HEK293 (cell line): Measurements from ENCODE around the gene ARHGEF40.

Experiments
- CTCF ChIA-PET: fragments of 350-600 bp; formaldehyde crosslinking; extraction: SDS; loops from one replicate; lab custom pipeline; 2021; ENCODE audit warnings: antibody characterized with exemption; lab: Yijun Ruan, JAX
- POLR2A ChIA-PET: fragments of 300-600 bp; formaldehyde crosslinking; extraction: SDS; loops from one replicate; lab custom pipeline; 2020; ENCODE audit warnings: antibody characterized with exemption, inconsistent platforms; lab: Yijun Ruan, JAX
- H3K27ac ChIP-seq: fragments of 200-500 bp; sonication (Bioruptor generic); 2 replicates; pipeline ENCODE4 v1.5.1; 2014; ENCODE audit warnings: low read depth, low read length, control low read depth, inconsistent platforms; ENCODE audit errors: extremely low read depth
- H3K36me3 ChIP-seq, 2 experiments: fragments of 200-500 bp in 1 of 2; sonication (Bioruptor generic) in 1 of 2; 1 replicate in 1 of 2; 2 replicates in 1 of 2; pipeline ENCODE4 v1.5.1; 2014 to 2017; ENCODE audit warnings: inconsistent platforms in 2 of 2, low read length in 2 of 2; ENCODE audit not compliant: control insufficient read depth in 2 of 2, insufficient read depth in 1 of 2
- H3K4me1 ChIP-seq: fragments of 200-500 bp; sonication (Bioruptor generic); 2 replicates; pipeline ENCODE4 v1.5.1; 2014; ENCODE audit warnings: mild to moderate bottlenecking, low read length, inconsistent platforms; ENCODE audit not compliant: control insufficient read depth, insufficient read depth
- H3K4me3 ChIP-seq: 2 replicates; pipeline ENCODE4 v1.5.1; 2011; ENCODE audit warnings: low read depth, mild to moderate bottlenecking, control low read depth, low read length, moderate library complexity
- H3K9me3 ChIP-seq: fragments of 200-500 bp; sonication (Bioruptor generic); 2 replicates; pipeline ENCODE4 v1.5.1; 2014; ENCODE audit warnings: low read depth, low read length, inconsistent platforms; ENCODE audit not compliant: control insufficient read depth, insufficient read depth
- GFI1B ChIP-seq: fragments of 450-650 bp; formaldehyde crosslinking; IDR thresholded peaks from 2 replicates; pipeline ENCODE4 v1.5.1; 2016; ENCODE audit warnings: missing biosample characterization, missing genetic modification characterization
- KLF10 ChIP-seq: fragments of 450-650 bp; IDR thresholded peaks from 2 replicates; pipeline ENCODE4 v1.5.1; 2018; ENCODE audit warnings: missing biosample characterization, mild to moderate bottlenecking, missing genetic modification characterization
- KLF16 ChIP-seq: fragments of 450-650 bp; formaldehyde crosslinking; IDR thresholded peaks from 2 replicates; pipeline ENCODE4 v1.5.1; 2017; ENCODE audit warnings: missing biosample characterization, missing genetic modification characterization
- KLF7 ChIP-seq: fragments of 450-650 bp; formaldehyde crosslinking; IDR thresholded peaks from 2 replicates; pipeline ENCODE4 v1.5.1; 2016; ENCODE audit warnings: missing biosample characterization, missing genetic modification characterization, borderline replicate concordance
- MZF1 ChIP-seq: fragments of 450-650 bp; formaldehyde crosslinking; IDR thresholded peaks from 2 replicates; pipeline ENCODE4 v1.5.1; 2017; ENCODE audit warnings: missing biosample characterization, missing genetic modification characterization, borderline replicate concordance
- OSR2 ChIP-seq: fragments of 450-650 bp; formaldehyde crosslinking; IDR thresholded peaks from 2 replicates; pipeline ENCODE4 v1.5.1; 2016; ENCODE audit warnings: missing biosample characterization, missing genetic modification characterization
- REPIN1 ChIP-seq: fragments of 450-650 bp; formaldehyde crosslinking; IDR thresholded peaks from 2 replicates; pipeline ENCODE4 v1.5.1; 2017; ENCODE audit warnings: missing biosample characterization, missing genetic modification characterization, low read depth
- SP7 ChIP-seq: fragments of 450-650 bp; formaldehyde crosslinking; IDR thresholded peaks from 2 replicates; pipeline ENCODE4 v1.5.1; 2016; ENCODE audit warnings: missing biosample characterization, missing genetic modification characterization
- ZBTB17 ChIP-seq: fragments of 450-650 bp; formaldehyde crosslinking; IDR thresholded peaks from 2 replicates; pipeline ENCODE4 v1.5.1; 2016; ENCODE audit warnings: missing biosample characterization, missing genetic modification characterization
- ZBTB8A ChIP-seq: fragments of 450-650 bp; formaldehyde crosslinking; IDR thresholded peaks from 2 replicates; pipeline ENCODE4 v1.5.1; 2016; ENCODE audit warnings: missing biosample characterization, missing genetic modification characterization
- ZFHX2 ChIP-seq: fragments of 450-650 bp; formaldehyde crosslinking; conservative IDR thresholded peaks from 2 replicates; pipeline ENCODE4 v1.5.1; 2016; ENCODE audit warnings: missing biosample characterization, missing genetic modification characterization
- ZNF121 ChIP-seq: fragments of 450-650 bp; formaldehyde crosslinking; IDR thresholded peaks from 2 replicates; pipeline ENCODE4 v1.5.1; 2016; ENCODE audit warnings: missing biosample characterization, missing genetic modification characterization
- ZNF266 ChIP-seq: fragments of 450-650 bp; formaldehyde crosslinking; IDR thresholded peaks from 2 replicates; pipeline ENCODE4 v1.5.1; 2016; ENCODE audit warnings: missing biosample characterization, missing genetic modification characterization, low read depth
- ZNF394 ChIP-seq: fragments of 450-650 bp; formaldehyde crosslinking; IDR thresholded peaks from 2 replicates; pipeline ENCODE4 v1.5.1; 2016; ENCODE audit warnings: missing biosample characterization, missing genetic modification characterization, mild to moderate bottlenecking, moderate library complexity, borderline replicate concordance
- ZNF549 ChIP-seq: fragments of 450-650 bp; IDR thresholded peaks from 2 replicates; pipeline ENCODE4 v1.5.1; 2018; ENCODE audit warnings: missing biosample characterization, missing genetic modification characterization, mild to moderate bottlenecking, inconsistent platforms, moderate library complexity
- ZNF560 ChIP-seq: fragments of 450-650 bp; formaldehyde crosslinking; IDR thresholded peaks from 2 replicates; pipeline ENCODE4 v1.5.1; 2017; ENCODE audit warnings: missing biosample characterization, missing genetic modification characterization, borderline replicate concordance
- ZNF585B ChIP-seq: fragments of 450-650 bp; formaldehyde crosslinking; IDR thresholded peaks from 2 replicates; pipeline ENCODE4 v1.5.1; 2016; ENCODE audit warnings: missing biosample characterization, missing genetic modification characterization
- ZNF624 ChIP-seq: fragments of 450-650 bp; formaldehyde crosslinking; IDR thresholded peaks from 2 replicates; pipeline ENCODE4 v1.5.1; 2017; ENCODE audit warnings: missing biosample characterization, missing genetic modification characterization
- ZNF645 ChIP-seq: fragments of 450-650 bp; formaldehyde crosslinking; IDR thresholded peaks from 2 replicates; pipeline ENCODE4; 2016; ENCODE audit warnings: missing biosample characterization, missing genetic modification characterization
- ZNF660 ChIP-seq: fragments of 450-650 bp; IDR thresholded peaks from 2 replicates; pipeline ENCODE4 v1.5.1; 2018; ENCODE audit warnings: missing biosample characterization, mild to moderate bottlenecking, missing genetic modification characterization
- ZNF747 ChIP-seq: fragments of 450-650 bp; formaldehyde crosslinking; IDR thresholded peaks from 2 replicates; pipeline ENCODE4 v1.5.1; 2016; ENCODE audit warnings: missing biosample characterization, missing genetic modification characterization
- ZNF76 ChIP-seq: fragments of 450-650 bp; formaldehyde crosslinking; IDR thresholded peaks from 2 replicates; pipeline ENCODE4; 2016; ENCODE audit warnings: low read depth, missing biosample characterization, missing genetic modification characterization, borderline replicate concordance
- ZNF830 ChIP-seq: fragments of 450-650 bp; IDR thresholded peaks from 2 replicates; pipeline ENCODE4 v1.5.0; 2018; ENCODE audit warnings: missing biosample characterization, missing genetic modification characterization, low read depth, mild to moderate bottlenecking, moderate library complexity
- ZXDB ChIP-seq: fragments of 450-650 bp; formaldehyde crosslinking; IDR thresholded peaks from 2 replicates; pipeline ENCODE4 v1.5.1; 2016; ENCODE audit warnings: missing biosample characterization, missing genetic modification characterization
- TF ChIP-seq, protein P1 (sequence below): fragments of 450-650 bp; formaldehyde crosslinking; IDR thresholded peaks from 2 replicates; pipeline ENCODE4 v1.5.1; 2016; ENCODE audit warnings: missing biosample characterization, missing genetic modification characterization
- TF ChIP-seq, protein P2 (sequence below): fragments of 450-650 bp; formaldehyde crosslinking; IDR thresholded peaks from 2 replicates; pipeline ENCODE4 v1.5.1; 2017; ENCODE audit warnings: missing biosample characterization, mild to moderate bottlenecking, missing genetic modification characterization, moderate library complexity
- TF ChIP-seq, protein P3 (sequence below): fragments of 450-650 bp; formaldehyde crosslinking; IDR thresholded peaks from 2 replicates; pipeline ENCODE4 v1.5.1; 2016; ENCODE audit warnings: missing biosample characterization, missing genetic modification characterization
- TF ChIP-seq, protein P4 (sequence below): fragments of 450-650 bp; formaldehyde crosslinking; IDR thresholded peaks from 2 replicates; pipeline ENCODE4 v1.5.1; 2016; ENCODE audit warnings: missing biosample characterization, missing genetic modification characterization

ARHGEF40 gene

GRCh38 chr14:21098892-21099595, 28.9 kb downstream of the ARHGEF40 start (continued):
- TF ChIP-seq, protein P1, sequence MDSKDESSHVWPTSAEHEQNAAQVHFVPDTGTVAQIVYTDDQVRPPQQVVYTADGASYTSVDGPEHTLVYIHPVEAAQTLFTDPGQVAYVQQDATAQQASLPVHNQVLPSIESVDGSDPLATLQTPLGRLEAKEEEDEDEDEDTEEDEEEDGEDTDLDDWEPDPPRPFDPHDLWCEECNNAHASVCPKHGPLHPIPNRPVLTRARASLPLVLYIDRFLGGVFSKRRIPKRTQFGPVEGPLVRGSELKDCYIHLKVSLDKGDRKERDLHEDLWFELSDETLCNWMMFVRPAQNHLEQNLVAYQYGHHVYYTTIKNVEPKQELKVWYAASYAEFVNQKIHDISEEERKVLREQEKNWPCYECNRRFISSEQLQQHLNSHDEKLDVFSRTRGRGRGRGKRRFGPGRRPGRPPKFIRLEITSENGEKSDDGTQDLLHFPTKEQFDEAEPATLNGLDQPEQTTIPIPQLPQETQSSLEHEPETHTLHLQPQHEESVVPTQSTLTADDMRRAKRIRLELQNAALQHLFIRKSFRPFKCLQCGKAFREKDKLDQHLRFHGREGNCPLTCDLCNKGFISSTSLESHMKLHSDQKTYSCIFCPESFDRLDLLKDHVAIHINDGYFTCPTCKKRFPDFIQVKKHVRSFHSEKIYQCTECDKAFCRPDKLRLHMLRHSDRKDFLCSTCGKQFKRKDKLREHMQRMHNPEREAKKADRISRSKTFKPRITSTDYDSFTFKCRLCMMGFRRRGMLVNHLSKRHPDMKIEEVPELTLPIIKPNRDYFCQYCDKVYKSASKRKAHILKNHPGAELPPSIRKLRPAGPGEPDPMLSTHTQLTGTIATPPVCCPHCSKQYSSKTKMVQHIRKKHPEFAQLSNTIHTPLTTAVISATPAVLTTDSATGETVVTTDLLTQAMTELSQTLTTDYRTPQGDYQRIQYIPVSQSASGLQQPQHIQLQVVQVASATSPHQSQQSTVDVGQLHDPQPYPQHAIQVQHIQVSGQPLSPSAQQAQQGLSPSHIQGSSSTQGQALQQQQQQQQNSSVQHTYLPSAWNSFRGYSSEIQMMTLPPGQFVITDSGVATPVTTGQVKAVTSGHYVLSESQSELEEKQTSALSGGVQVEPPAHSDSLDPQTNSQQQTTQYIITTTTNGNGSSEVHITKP (tag by site-specific recombination): peak; percentile 82
- 0 out of 2 replicates have a peak, but pooled peaks have one; percentile 19 for TF ChIP-seq ZBTB17
- TF ChIP-seq ZFHX2: peak; percentile 50
- TF ChIP-seq, protein P2, sequence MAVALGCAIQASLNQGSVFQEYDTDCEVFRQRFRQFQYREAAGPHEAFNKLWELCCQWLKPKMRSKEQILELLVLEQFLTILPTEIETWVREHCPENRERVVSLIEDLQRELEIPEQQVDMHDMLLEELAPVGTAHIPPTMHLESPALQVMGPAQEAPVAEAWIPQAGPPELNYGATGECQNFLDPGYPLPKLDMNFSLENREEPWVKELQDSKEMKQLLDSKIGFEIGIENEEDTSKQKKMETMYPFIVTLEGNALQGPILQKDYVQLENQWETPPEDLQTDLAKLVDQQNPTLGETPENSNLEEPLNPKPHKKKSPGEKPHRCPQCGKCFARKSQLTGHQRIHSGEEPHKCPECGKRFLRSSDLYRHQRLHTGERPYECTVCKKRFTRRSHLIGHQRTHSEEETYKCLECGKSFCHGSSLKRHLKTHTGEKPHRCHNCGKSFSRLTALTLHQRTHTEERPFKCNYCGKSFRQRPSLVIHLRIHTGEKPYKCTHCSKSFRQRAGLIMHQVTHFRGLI: peak; percentile 63; the same call in 1 of the 2 replicates
- TF ChIP-seq, protein P3, sequence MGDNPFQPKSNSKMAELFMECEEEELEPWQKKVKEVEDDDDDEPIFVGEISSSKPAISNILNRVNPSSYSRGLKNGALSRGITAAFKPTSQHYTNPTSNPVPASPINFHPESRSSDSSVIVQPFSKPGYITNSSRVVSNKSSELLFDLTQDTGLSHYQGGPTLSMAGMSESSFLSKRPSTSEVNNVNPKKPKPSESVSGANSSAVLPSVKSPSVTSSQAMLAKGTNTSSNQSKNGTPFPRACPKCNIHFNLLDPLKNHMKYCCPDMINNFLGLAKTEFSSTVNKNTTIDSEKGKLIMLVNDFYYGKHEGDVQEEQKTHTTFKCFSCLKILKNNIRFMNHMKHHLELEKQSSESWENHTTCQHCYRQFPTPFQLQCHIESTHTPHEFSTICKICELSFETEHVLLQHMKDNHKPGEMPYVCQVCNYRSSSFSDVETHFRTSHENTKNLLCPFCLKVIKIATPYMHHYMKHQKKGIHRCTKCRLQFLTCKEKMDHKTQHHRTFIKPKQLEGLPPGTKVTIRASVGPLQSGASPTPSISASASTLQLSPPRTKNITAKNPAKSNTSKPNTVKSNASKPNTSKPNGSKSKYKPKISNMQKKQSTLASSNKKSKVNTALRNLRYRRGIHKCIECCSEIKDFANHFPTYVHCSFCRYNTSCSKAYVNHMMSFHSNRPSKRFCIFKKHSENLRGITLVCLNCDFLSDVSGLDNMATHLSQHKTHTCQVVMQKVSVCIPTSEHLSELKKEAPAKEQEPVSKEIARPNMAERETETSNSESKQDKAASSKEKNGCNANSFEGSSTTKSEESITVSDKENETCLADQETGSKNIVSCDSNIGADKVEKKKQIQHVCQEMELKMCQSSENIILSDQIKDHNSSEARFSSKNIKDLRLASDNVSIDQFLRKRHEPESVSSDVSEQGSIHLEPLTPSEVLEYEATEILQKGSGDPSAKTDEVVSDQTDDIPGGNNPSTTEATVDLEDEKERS (tag by site-specific recombination): no peak
- no peak for TF ChIP-seq ZNF549 (tag by site-specific recombination)
- no peak for TF ChIP-seq ZNF624 (tag by site-specific recombination)
- TF ChIP-seq GFI1B: no peak
- no peak for TF ChIP-seq ZBTB8A (tag by site-specific recombination)
- TF ChIP-seq ZNF121 (tag by site-specific recombination): no peak
- no peak for TF ChIP-seq OSR2
- TF ChIP-seq SP7 (tag by site-specific recombination): no peak
- no peak for TF ChIP-seq ZNF560 (tag by site-specific recombination)
- TF ChIP-seq KLF16 (tag by site-specific recombination): no peak
- TF ChIP-seq, all 188 proteins: peak for 6

DNA sequence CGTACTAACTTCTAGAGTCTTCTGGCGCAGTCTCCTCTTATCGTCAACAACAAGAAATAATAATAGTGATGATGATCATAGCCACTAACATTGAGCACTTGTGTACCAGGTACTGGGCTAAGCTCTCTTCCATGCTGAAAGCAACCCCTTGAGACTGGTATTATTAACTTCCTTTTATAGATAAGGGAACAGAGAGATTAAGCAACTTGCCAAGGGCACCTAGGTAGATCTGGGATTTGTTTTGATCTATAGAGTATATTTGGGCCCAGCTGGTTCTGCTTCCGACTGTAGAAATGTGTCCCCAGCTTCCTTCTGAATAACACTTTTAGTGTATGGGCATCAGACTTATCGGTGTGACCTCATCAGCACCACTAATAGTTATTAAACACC, 29.5 kb downstream of the ARHGEF40 start:
- CTCF ChIA-PET: interaction anchor here (0.5 to 10.4 kb wide), 8 partner anchors 9 to 412 kb away, joined by 3 to 131 read pairs (median 4); partner anchors contain the start of genes METTL3 and RNASE8
- peak overlapping the region; percentile 51; the same call in 1 of the 2 replicates for H3K27ac ChIP-seq
- POLR2A ChIA-PET: no interaction called here
- H3K4me1 ChIP-seq: peaks cover 16% of the 10 kb centered on the region
- peak overlapping the region; percentile 56; the same call in 1 of the 2 replicates for H3K4me3 ChIP-seq
- no peaks in the 10 kb centered on the region for H3K9me3 ChIP-seq
- no peaks in the 10 kb centered on the region for H3K36me3 ChIP-seq
- TF ChIP-seq REPIN1 (no peak), ZNF660 (tag by site-specific recombination) (no peak), ZNF560 (tag by site-specific recombination) (no peak), ZNF645 (tag by site-specific recombination) (no peak), ZNF76 (tag by site-specific recombination) (no peak), ZNF394 (no peak), ZNF830 (tag by site-specific recombination) (no peak), ZNF747 (tag by site-specific recombination) (no peak), ZNF266 (tag by site-specific recombination) (no peak), ZNF585B (tag by site-specific recombination) (no peak), KLF7 (tag by site-specific recombination) (no peak), MZF1 (tag by site-specific recombination) (no peak), ZXDB (no peak), KLF10 (tag by site-specific recombination) (no peak)
- TF ChIP-seq, protein P4, sequence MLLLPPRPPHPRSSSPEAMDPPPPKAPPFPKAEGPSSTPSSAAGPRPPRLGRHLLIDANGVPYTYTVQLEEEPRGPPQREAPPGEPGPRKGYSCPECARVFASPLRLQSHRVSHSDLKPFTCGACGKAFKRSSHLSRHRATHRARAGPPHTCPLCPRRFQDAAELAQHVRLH (tag by site-specific recombination): no peak
